K562 (cell line): Measurements from ENCODE around the gene CBX3. TPM values are rescaled to one million over a fixed set of nuclear protein-coding genes. Genes with fewer than 3 reads are reported as not detected.

Experiments used
- ARID3A ChIP-seq: IDR thresholded peaks from 2 replicates; pipeline ENCODE4 v1.6.1; 2012; ENCODE audit warnings: low read depth, low read length, improper control_type of control experiment, borderline replicate concordance
- ARID3B ChIP-seq: fragments of 250-450 bp; sonication (Bioruptor Pico); IDR thresholded peaks from 2 replicates; pipeline ENCODE4 v1.4.0; 2020; ENCODE audit warnings: borderline replicate concordance
- CHD1 ChIP-seq: fragments of 200-600 bp; sonication (generic); IDR thresholded peaks from one replicate; pipeline ENCODE4 v1.6.1; 2012; ENCODE audit warnings: mild to moderate bottlenecking, moderate library complexity, low read length, inconsistent platforms
- DACH1 ChIP-seq: fragments of 450-650 bp; IDR thresholded peaks from 2 replicates; pipeline ENCODE4 v1.6.1; 2018; ENCODE audit not compliant: partially characterized antibody
- EP300 ChIP-seq: IDR thresholded peaks from 2 replicates; pipeline ENCODE4 v1.6.1; 2012; ENCODE audit warnings: low read length, improper control_type of control experiment
- FOXA3 ChIP-seq, 2 experiments: fragments of 450-650 bp in 1 of 2; sonication (generic) in 1 of 2; formaldehyde crosslinking; IDR thresholded peaks in 1 of 2; conservative IDR thresholded peaks in 1 of 2; 2 replicates each; pipeline versions ENCODE4 v1.4.0 to v1.8.0; 2020 to 2022; ENCODE audit warnings: mild to moderate bottlenecking in 2 of 2, missing genetic modification reagents in 1 of 2
- GATAD2B ChIP-seq: fragments of 450-650 bp; IDR thresholded peaks from 2 replicates; pipeline ENCODE4 v1.6.1; 2017; ENCODE audit warnings: mild to moderate bottlenecking, borderline replicate concordance
- HDAC3 ChIP-seq: fragments of 450-650 bp; IDR thresholded peaks from 2 replicates; pipeline ENCODE4 v1.6.1; 2018; ENCODE audit warnings: borderline replicate concordance, mild to moderate bottlenecking, moderate library complexity; ENCODE audit not compliant: partially characterized antibody
- HMBOX1 ChIP-seq: sonication (generic); IDR thresholded peaks from 2 replicates; pipeline ENCODE4 v1.6.1; 2016
- KLF16 ChIP-seq: IDR thresholded peaks from 2 replicates; pipeline ENCODE4 v1.6.1; 2016; ENCODE audit warnings: antibody characterized with exemption
- NFRKB ChIP-seq: fragments of 450-650 bp; IDR thresholded peaks from 2 replicates; pipeline ENCODE4 v1.6.1; 2016; ENCODE audit warnings: low read depth
- PHB ChIP-seq: fragments of 250-450 bp; sonication (Bioruptor Pico); IDR thresholded peaks from 2 replicates; pipeline ENCODE4 v1.5.0; 2021
- PKNOX1 ChIP-seq: fragments of 450-650 bp; IDR thresholded peaks from 2 replicates; pipeline ENCODE4 v1.6.1; 2016
- RCOR1 ChIP-seq, 2 experiments: IDR thresholded peaks; 2 replicates each; pipeline ENCODE4 v1.6.1; 2012; ENCODE audit warnings: low read depth in 2 of 2, low read length in 2 of 2, borderline replicate concordance in 1 of 2, improper control_type of control experiment in 1 of 2
- SMAD1 ChIP-seq: fragments of 150-350 bp; IDR thresholded peaks from 2 replicates; pipeline ENCODE4 v1.6.1; 2014; ENCODE audit warnings: low read length, low read depth; ENCODE audit not compliant: partially characterized antibody
- SMARCA4 ChIP-seq: fragments of 450-650 bp; IDR thresholded peaks from 2 replicates; pipeline ENCODE4 v1.6.1; 2016
- SMARCA5 ChIP-seq: fragments of 450-650 bp; IDR thresholded peaks from 2 replicates; pipeline ENCODE4 v1.6.1; 2016
- TBL1XR1 ChIP-seq, 2 experiments: IDR thresholded peaks; 2 replicates each; pipeline ENCODE4 v1.6.1; 2012; ENCODE audit warnings: improper control_type of control experiment in 2 of 2, low read length in 2 of 2, mild to moderate bottlenecking in 1 of 2
- TEAD4 ChIP-seq, 2 experiments: sonication (generic) in 1 of 2; formaldehyde crosslinking in 1 of 2; IDR thresholded peaks; 2 replicates each; pipeline versions ENCODE4 v1.6.1 to v1.8.0; 2012 to 2022; ENCODE audit warnings: borderline replicate concordance in 1 of 2, inconsistent platforms in 1 of 2, low read length in 1 of 2, mild to moderate bottlenecking in 1 of 2, missing genetic modification reagents in 1 of 2
- ZBED1 ChIP-seq: IDR thresholded peaks from 2 replicates; pipeline ENCODE4 v1.6.1; 2014
- ZNF124 ChIP-seq: sonication (generic); formaldehyde crosslinking; IDR thresholded peaks from 2 replicates; pipeline ENCODE4 v1.8.1; 2022; ENCODE audit warnings: missing genetic modification reagents
- ZNF212 ChIP-seq: fragments of 450-650 bp; formaldehyde crosslinking; IDR thresholded peaks from 2 replicates; pipeline ENCODE4 v1.4.0; 2020; ENCODE audit warnings: mild to moderate bottlenecking
- ZNF583 ChIP-seq: fragments of 250-450 bp; sonication (Bioruptor Pico); IDR thresholded peaks from 2 replicates; pipeline ENCODE4 v1.4.0; 2020
- polyA plus RNA-seq, 8 experiments: library from polyadenylated mRNA; depleted of rRNA in 4 of 8; stranded (reverse) in 5 of 8; unstranded in 3 of 8; fragments of >200 nt; fragmentation: Nextera tagmentation in 2 of 8; fragmentation: Illumina TruSeq in 1 of 8; extraction: Ambion mirVana in 2 of 8; extraction: Trizol in 1 of 8; gene quantifications; 2 replicates each; pipeline versions ENCODE4 v1.2.1 to v1.2.3, GENCODE V29; 2011 to 2014; ENCODE audit warnings: inconsistent platforms in 1 of 8, missing spikeins in 1 of 8
- total RNA-seq, 7 experiments: library from RNA; depleted of rRNA in 6 of 7; stranded (reverse); fragments of >200 nt in 6 of 7; fragmentation: Illumina TruSeq in 2 of 7; extraction: Trizol in 2 of 7; gene quantifications; 2 replicates each; pipeline versions ENCODE4 v1.2.1 to v1.2.3, GENCODE V29; 2011 to 2021; ENCODE audit warnings: low replicate concordance in 1 of 7

Gene CBX3
- total and polyA plus RNA-seq, 9 of the 15 experiments (the other 6 are each of a cell fraction or from before 2014, with no cell fraction given): 198 to 413 (median 328) TPM

- TF ChIP-seq ARID3B (no peak), TBL1XR1 (IDR thresholded peaks at IDR 0.05; ENCODE audit: low read length in 2 of 2) (no peak), ZNF212 (CRISPR knock-in tag) (no peak), SMARCA4 (peak; percentile 65; the same call in 1 of the 2 replicates), RCOR1 (IDR thresholded peaks at IDR 0.05; ENCODE audit: borderline replicate concordance in 1 of 2, low read depth in 2 of 2, low read length in 2 of 2) (no peak), PHB (CRISPR knock-in tag) (no peak), FOXA3 (CRISPR knock-in tag; conservative IDR thresholded peaks at IDR 0.05 in 1 of 2, IDR thresholded peaks at IDR 0.05 in 1 of 2) (no peak), NFRKB (no peak), DACH1 (no peak), ARID3A (no peak), ZNF124 (CRISPR knock-in tag) (no peak), CHD1 (no peak), EP300 (peak; percentile 11; the same call in 1 of the 2 replicates), ZNF583 (CRISPR knock-in tag) (no peak), GATAD2B (0 out of 2 replicates have a peak, but pooled peaks have one; percentile 31), ZBED1 (no peak), HDAC3 (peak; percentile 26), SMAD1 (no peak), KLF16 (no peak), SMARCA5 (no peak), TEAD4 (IDR thresholded peaks at IDR 0.05; ENCODE audit: low read length) (peak; percentile 75), TEAD4 (CRISPR knock-in tag; IDR thresholded peaks at IDR 0.05; ENCODE audit: borderline replicate concordance) (no peak), PKNOX1 (0 out of 2 replicates have a peak, but pooled peaks have one; percentile 30), HMBOX1 (peak; percentile 2; the same call in 1 of the 2 replicates)
These were observed 44.8 kb upstream of the CBX3 start (continued) for GRCh38 chr7:26156451-26157420.
